ENCODE measurements around the gene ELAVL1. TPM values are rescaled to one million over a fixed set of nuclear protein-coding genes. Genes with fewer than 3 reads are reported as not detected.

ELAVL1 gene
- total and polyA plus RNA-seq, 4 donors: 15.0 to 72.8 (median 47.0) TPM

- no peak for TF ChIP-seq CTCF (IDR thresholded peaks at IDR 0.05; ENCODE audit: control extremely low read depth, extremely low read depth)
- Histone ChIP-seq H3K9ac (ENCODE audit: insufficient read depth in 1 of 2, low read length in 2 of 2) (no peak overlapping the region), H3K36me3 (ENCODE audit: control insufficient read depth in 4 of 4, insufficient read depth in 4 of 4, low read length in 4 of 4) (peaks cover 13 to 60% (median 38%) of the 10 kb centered on the region in 4 donors), H3K4me3 (no peak overlapping the region), H3K9me3 (ENCODE audit: control insufficient read depth in 4 of 4, insufficient read depth in 3 of 4, low read length in 3 of 4) (no peaks in the 10 kb centered on the region), H3K27me3 (ENCODE audit: control insufficient read depth in 3 of 3, insufficient read depth in 3 of 3, low read length in 2 of 3) (no peaks in the 10 kb centered on the region), H3K4me1 (ENCODE audit: control insufficient read depth in 5 of 5, insufficient read depth in 5 of 5, low read length in 5 of 5) (no peaks in the 10 kb centered on the region), H3K27ac (ENCODE audit: low read depth in 1 of 2, low read length in 1 of 2) (no peak overlapping the region)
- no peak for ATAC-seq (ENCODE audit: insufficient read depth, low FRiP score)
- WGBS, 2 donors: 97% methylated on average over 6 of the region's 6 CpGs
- DNase-seq: no peak
These were observed 27.8 kb downstream of the ELAVL1 start for GRCh38 chr19:7977723-7978040.

- Histone ChIP-seq H3K9me3 (ENCODE audit: control insufficient read depth in 4 of 4, insufficient read depth in 3 of 4, low read length in 3 of 4) (no peaks in the 10 kb centered on the region), H3K27me3 (ENCODE audit: control insufficient read depth in 3 of 3, insufficient read depth in 3 of 3, low read length in 2 of 3) (no peaks in the 10 kb centered on the region), H3K27ac (ENCODE audit: low read depth in 1 of 2, low read length in 1 of 2) (no peak overlapping the region), H3K36me3 (ENCODE audit: control insufficient read depth in 4 of 4, insufficient read depth in 4 of 4, low read length in 4 of 4) (peaks cover 13 to 59% (median 37%) of the 10 kb centered on the region in 4 donors), H3K4me3 (no peak overlapping the region), H3K9ac (ENCODE audit: insufficient read depth in 1 of 2, low read length in 2 of 2) (no peak overlapping the region), H3K4me1 (ENCODE audit: control insufficient read depth in 5 of 5, insufficient read depth in 5 of 5, low read length in 5 of 5) (no peaks in the 10 kb centered on the region)
- no peak for TF ChIP-seq CTCF (IDR thresholded peaks at IDR 0.05; ENCODE audit: control extremely low read depth, extremely low read depth)
- ATAC-seq (ENCODE audit: insufficient read depth, low FRiP score) (no peak), DNase-seq (no peak)
- 97 to 98% methylated on average over 15 of the region's 15 CpGs for WGBS, 2 donors
These were observed 28.3 kb downstream of the ELAVL1 start for GRCh38 chr19:7977021-7977722.

GRCh38 chr19:7976461-7976860, 29.0 kb downstream of the ELAVL1 start:
- no peak overlapping the region for H3K9ac ChIP-seq (ENCODE audit: insufficient read depth in 1 of 2, low read length in 2 of 2)
- WGBS, 2 donors: 84 to 97% methylated on average over 4 of the region's 4 CpGs
- H3K4me1 ChIP-seq (ENCODE audit: control insufficient read depth in 5 of 5, insufficient read depth in 5 of 5, low read length in 5 of 5): no peaks in the 10 kb centered on the region
- H3K4me3 ChIP-seq: no peak overlapping the region
- no peaks in the 10 kb centered on the region for H3K27me3 ChIP-seq (ENCODE audit: control insufficient read depth in 3 of 3, insufficient read depth in 3 of 3, low read length in 2 of 3)
- DNase-seq (no peak), ATAC-seq (ENCODE audit: insufficient read depth, low FRiP score) (no peak)
- TF ChIP-seq CTCF (IDR thresholded peaks at IDR 0.05; ENCODE audit: control extremely low read depth, extremely low read depth): no peak
- peaks cover 13 to 62% (median 34%) of the 10 kb centered on the region in 4 donors for H3K36me3 ChIP-seq (ENCODE audit: control insufficient read depth in 4 of 4, insufficient read depth in 4 of 4, low read length in 4 of 4)
- no peak overlapping the region for H3K27ac ChIP-seq (ENCODE audit: low read depth in 1 of 2, low read length in 1 of 2)
- H3K9me3 ChIP-seq (ENCODE audit: control insufficient read depth in 4 of 4, insufficient read depth in 3 of 4, low read length in 3 of 4): no peaks in the 10 kb centered on the region

GRCh38 chr19:7975037-7975436, 30.4 kb downstream of the ELAVL1 start:
- H3K9ac ChIP-seq (ENCODE audit: insufficient read depth in 1 of 2, low read length in 2 of 2): no peak overlapping the region
- no peak for ATAC-seq (ENCODE audit: insufficient read depth, low FRiP score)
- H3K27me3 ChIP-seq (ENCODE audit: control insufficient read depth in 3 of 3, insufficient read depth in 3 of 3, low read length in 2 of 3): no peaks in the 10 kb centered on the region
- TF ChIP-seq CTCF (IDR thresholded peaks at IDR 0.05; ENCODE audit: control extremely low read depth, extremely low read depth): no peak
- WGBS, 2 donors: 92 to 96% methylated on average over 7 of the region's 7 CpGs
- no peaks in the 10 kb centered on the region for H3K9me3 ChIP-seq (ENCODE audit: control insufficient read depth in 4 of 4, insufficient read depth in 3 of 4, low read length in 3 of 4)
- peaks cover 5 to 60% (median 36%) of the 10 kb centered on the region in 4 donors for H3K36me3 ChIP-seq (ENCODE audit: control insufficient read depth in 4 of 4, insufficient read depth in 4 of 4, low read length in 4 of 4)
- DNase-seq: no peak
- H3K27ac ChIP-seq (ENCODE audit: low read depth in 1 of 2, low read length in 1 of 2): no peak overlapping the region
- H3K4me1 ChIP-seq (ENCODE audit: control insufficient read depth in 5 of 5, insufficient read depth in 5 of 5, low read length in 5 of 5): no peaks in the 10 kb centered on the region
- H3K4me3 ChIP-seq: no peak overlapping the region

Data from lung (tissue), 12 donors.